GM21381 (cell line): ENCODE results near the gene RBM10.

Experiments
- ATAC-seq: cut with Tn5 transposase; IDR thresholded peaks from one replicate; pipeline ENCODE4 v1.9.1; 2021; ENCODE audit warnings: mild to moderate bottlenecking, moderate library complexity; ENCODE audit not compliant: unreplicated experiment

The RBM10 gene

DNA sequence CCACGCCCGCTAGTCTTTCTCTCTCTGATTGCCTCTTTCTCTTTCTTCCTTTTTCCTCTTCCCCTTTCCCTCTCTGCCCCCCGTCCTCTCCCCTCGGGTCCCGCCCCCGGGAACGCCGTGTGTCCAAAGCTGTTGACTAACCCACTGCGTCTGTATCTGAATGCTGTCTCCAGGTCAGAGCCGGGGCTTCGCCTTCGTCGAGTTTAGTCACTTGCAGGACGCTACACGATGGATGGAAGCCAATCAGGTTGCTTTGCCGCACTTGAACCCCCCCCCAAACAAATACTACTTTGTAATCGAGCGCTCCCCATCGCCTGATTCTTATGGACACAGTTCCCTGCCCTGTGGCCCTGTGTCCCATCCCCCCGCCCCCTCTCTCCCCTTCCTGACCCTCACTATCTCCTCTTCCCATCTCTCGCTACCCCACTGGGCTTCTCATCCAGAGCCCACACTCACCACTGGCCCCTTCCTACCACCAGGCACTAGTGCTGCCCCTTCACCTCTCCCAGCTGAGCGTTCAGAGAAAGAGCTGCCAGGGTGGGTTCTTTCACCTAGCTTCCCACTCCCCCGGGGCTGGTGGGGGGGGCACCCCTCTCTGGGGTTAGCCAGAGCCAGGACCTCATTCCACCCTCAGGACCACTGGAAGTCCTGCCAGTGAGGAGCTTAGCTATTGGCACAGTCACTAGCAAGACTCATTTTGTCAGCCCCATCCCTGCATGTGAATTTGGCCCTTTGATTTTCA, 30.0 kb downstream of the RBM10 start:
- no peak for ATAC-seq

GRCh38 chrX:47175588-47175980, 30.6 kb downstream of the RBM10 start:
- no peak for ATAC-seq

GRCh38 chrX:47176101-47176740, 31.2 kb downstream of the RBM10 start:
- ATAC-seq = no peak

DNA sequence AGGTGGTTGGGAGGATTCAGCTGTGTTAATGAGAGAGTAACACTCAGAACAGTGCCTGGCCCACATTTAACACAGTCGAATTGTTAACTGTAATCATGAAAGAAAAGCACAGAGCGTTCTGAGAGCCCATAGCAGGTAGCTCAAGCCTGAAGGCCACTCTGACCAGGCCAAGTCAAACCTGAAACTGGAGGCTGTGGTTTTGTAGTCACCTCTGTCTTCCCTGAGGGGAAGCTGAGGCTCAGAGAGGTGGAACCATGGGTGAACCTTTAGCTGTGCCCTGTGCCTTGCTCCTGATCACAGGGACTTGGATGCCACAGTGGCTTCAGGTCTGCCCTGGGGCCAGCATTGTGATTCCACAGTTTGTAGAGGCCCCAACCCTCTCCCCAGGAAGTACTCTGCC, 32.1 kb downstream of the RBM10 start:
- ATAC-seq = no peak

GRCh38 chrX:47178337-47178736, 33.3 kb downstream of the RBM10 start:
- no peak for ATAC-seq

- no peak for ATAC-seq
Measured at GRCh38 chrX:47179221-47179927, 34.4 kb downstream of the RBM10 start.

- no peak for ATAC-seq
Measured at GRCh38 chrX:47179928-47180255, 34.9 kb downstream of the RBM10 start.

DNA sequence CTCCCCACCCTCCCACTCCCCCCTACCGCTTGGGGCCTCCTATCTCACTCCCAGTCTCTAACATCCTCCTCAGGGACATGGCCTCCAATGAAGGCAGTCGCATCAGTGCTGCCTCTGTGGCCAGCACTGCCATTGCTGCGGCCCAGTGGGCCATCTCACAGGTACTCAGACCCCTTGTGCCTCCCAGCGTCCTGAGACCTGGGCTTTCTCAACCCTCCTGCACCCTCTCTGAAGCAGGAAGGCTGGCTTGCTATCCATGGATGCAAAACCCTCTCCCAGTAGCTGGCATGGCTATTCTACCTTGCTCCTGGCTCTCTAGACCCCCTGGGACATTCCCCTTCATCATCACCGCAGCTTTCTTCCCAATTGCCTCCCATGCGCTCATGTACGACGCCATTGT, 35.3 kb downstream of the RBM10 start:
- ATAC-seq = no peak

DNA sequence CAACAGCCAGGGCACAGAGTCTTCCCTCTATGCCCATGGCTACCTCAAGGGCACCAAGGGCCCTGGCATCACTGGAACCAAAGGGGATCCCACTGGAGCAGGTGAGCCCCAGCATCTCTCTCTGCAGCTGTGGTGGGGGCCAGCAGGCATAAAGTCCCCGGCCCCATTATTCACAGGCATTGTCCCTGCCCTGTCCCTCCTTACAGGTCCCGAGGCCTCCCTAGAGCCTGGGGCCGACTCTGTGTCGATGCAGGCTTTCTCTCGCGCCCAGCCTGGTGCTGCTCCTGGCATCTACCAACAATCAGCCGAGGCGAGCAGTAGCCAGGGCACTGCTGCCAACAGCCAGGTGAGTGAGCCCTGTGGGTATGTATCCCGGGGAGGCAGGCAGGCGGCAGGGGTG, 36.3 kb downstream of the RBM10 start:
- no peak for ATAC-seq

- ATAC-seq = no peak
Measured at GRCh38 chrX:47182106-47182700, 37.2 kb downstream of the RBM10 start.

GRCh38 chrX:47184486-47184885, 39.5 kb downstream of the RBM10 start:
- no peak for ATAC-seq

DNA sequence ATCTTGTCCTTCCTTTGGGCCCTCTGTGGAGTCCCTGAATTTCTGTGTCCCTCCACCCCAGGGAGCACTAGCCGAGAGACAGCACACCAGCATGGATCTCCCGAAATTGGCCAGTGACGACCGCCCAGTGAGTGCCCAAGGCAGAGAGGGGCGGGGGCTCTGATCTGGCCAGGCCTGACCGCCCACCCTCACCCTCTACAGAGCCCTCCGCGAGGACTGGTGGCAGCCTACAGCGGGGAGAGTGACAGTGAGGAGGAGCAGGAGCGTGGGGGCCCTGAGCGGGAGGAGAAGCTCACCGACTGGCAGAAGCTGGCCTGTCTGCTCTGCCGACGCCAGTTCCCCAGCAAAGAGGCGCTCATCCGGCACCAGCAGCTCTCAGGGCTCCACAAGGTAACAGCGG, 40.2 kb downstream of the RBM10 start:
- ATAC-seq = no peak

DNA sequence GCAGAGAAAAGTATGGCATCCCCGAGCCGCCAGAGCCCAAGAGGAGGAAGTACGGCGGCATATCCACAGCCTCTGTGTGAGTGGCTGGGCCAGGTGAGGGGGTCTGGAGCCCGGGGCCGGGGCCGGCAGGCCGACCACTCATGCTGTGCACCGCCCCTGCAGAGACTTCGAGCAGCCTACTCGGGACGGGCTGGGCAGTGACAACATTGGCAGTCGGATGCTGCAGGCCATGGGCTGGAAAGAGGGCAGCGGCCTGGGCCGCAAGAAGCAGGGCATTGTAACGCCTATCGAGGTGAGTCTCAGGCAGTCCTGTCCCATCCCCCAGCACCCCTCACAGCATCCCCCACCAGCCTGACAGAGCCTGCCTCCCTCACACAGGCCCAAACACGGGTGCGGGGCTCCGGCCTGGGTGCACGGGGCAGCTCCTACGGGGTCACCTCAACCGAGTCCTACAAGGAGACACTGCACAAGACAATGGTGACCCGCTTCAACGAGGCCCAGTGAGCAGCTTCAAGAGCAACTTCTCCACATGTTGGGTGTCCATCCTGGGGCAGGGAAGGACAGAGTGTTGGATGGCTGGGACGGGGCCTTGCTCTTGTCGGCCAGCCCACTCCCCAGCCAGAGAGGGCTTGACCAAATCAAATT, 41.2 kb downstream of the RBM10 start:
- ATAC-seq = no peak

- ATAC-seq = no peak
Measured at GRCh38 chrX:47187106-47187677, 42.2 kb downstream of the RBM10 start.

DNA sequence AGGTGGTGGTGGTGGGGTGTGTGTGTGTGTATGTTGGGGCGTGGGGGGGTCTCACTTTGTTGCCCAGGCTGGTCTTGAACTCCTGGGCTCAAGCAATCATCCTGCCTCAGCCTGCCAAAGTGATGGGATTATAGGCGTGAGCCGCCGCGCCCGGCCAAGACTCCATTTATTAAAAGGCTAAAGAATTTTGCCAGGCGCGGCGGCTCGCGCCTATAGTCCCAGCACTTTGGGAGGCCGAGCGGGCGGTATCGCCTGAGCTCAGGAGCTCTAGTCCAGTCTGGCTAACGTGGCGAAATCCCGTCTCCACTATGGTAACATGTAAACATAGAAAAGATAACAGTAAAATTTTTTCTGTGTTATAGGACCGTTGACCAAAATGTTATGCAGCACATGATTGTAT, 44.9 kb downstream of the RBM10 start:
- no peak for ATAC-seq

- peak; percentile 63 for ATAC-seq
Measured at GRCh38 chrX:47190445-47191269, 45.6 kb downstream of the RBM10 start.

GRCh38 chrX:47191331-47191730, 46.3 kb downstream of the RBM10 start:
- ATAC-seq = no peak

DNA sequence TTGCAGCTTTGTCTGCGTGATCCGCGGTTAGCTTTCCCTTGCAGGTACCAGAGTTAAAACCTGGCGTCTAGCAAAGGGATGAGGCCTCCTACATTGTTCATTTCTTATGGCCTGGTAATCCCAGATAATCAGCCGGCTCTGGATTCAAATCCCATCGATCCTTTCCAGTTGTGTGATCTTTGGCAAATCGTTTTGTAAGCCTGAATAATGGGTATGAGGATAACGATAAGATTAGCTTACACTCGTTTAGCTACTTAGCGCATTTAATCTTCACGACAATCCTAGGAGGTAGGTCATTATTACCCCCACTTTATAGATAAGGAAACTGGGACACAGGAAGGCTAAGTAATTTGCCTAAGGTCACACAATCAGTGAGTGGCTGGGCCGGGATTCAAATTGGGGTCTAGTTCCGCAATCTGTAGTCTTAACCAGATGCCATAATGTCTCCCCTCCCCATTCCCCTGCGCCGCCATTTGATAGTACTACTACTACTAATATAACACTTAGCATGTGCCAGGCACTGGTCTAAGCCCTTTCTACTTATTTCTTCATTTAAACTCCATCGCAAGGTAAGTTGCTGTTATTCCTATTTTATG, 46.9 kb downstream of the RBM10 start:
- ATAC-seq = no peak

- ATAC-seq = peak; percentile 65
Measured at GRCh38 chrX:47193475-47194193, 48.6 kb downstream of the RBM10 start, which contains the start of gene UBA1. Gene UBA1, plus strand, starts transcription at chrX:47193829. Its CDS starts 4,974 bp downstream, at chrX:47198803.
